WTC11 (cell line): ENCODE measurements around the gene CENPB. TPM values are rescaled to one million over a fixed set of nuclear protein-coding genes. Genes with fewer than 3 reads are reported as not detected.
A peak's percentile ranks its signal among the peaks of the same experiment; 100 is the strongest.

Experiments used
- ATAC-seq: fragments of 200-7000 bp; cut with Tn5 transposase; 2 replicates; pipeline ENCODE4 v1.10.0; 2021; ENCODE audit warnings: mild to moderate bottlenecking, moderate library complexity
- CTCF ChIA-PET: fragments of 300-600 bp; sonication (Branson Sonifier 250); formaldehyde crosslinking; loops from one replicate; lab custom pipeline; 2021; ENCODE audit warnings: antibody characterized with exemption; lab: Charles Lee
- POLR2A ChIA-PET: fragments of 350-600 bp; sonication (Branson Sonifier 250); formaldehyde crosslinking; loops from one replicate; lab custom pipeline; 2021; ENCODE audit warnings: antibody characterized with exemption; lab: Charles Lee
- DNase-seq: peaks from one replicate; pipeline ENCODE4 v3.0.0; 2021; ENCODE audit warnings: low spot score
- H3K27ac Mint-ChIP-seq: 2 replicates; pipeline ENCODE4 v1.8.0; 2021; ENCODE audit warnings: mixed read lengths
- H3K27me3 Mint-ChIP-seq: 2 replicates; pipeline ENCODE4 v1.8.0; 2021; ENCODE audit warnings: low read depth, mild to moderate bottlenecking, moderate library complexity, mixed read lengths
- H3K36me3 Mint-ChIP-seq: 2 replicates; pipeline ENCODE4 v1.8.0; 2021; ENCODE audit warnings: mixed read lengths
- H3K4me1 Mint-ChIP-seq: 2 replicates; pipeline ENCODE4 v1.8.0; 2022; ENCODE audit warnings: mixed read lengths
- H3K4me3 Mint-ChIP-seq: 2 replicates; pipeline ENCODE4 v1.8.0; 2021; ENCODE audit warnings: mild to moderate bottlenecking, moderate library complexity, mixed read lengths
- H3K9me3 Mint-ChIP-seq: 2 replicates; pipeline ENCODE4 v1.8.0; 2021; ENCODE audit warnings: mixed read lengths
- AFF4 ChIP-seq: sonication (generic); formaldehyde crosslinking; IDR thresholded peaks from 2 replicates; pipeline ENCODE4 v1.8.1; 2023; ENCODE audit warnings: mild to moderate bottlenecking, missing genetic modification reagents, borderline replicate concordance
- ATF2 ChIP-seq: sonication (generic); formaldehyde crosslinking; IDR thresholded peaks from 2 replicates; pipeline ENCODE4 v1.8.1; 2022; ENCODE audit warnings: low read depth, missing genetic modification reagents, borderline replicate concordance
- E2F5 ChIP-seq: sonication (generic); formaldehyde crosslinking; IDR thresholded peaks from 2 replicates; pipeline ENCODE4 v1.8.1; 2022; ENCODE audit warnings: mild to moderate bottlenecking, moderate library complexity, missing genetic modification reagents
- FOXP1 ChIP-seq: sonication (generic); formaldehyde crosslinking; IDR thresholded peaks from 2 replicates; pipeline ENCODE4 v1.8.0; 2022; ENCODE audit warnings: missing genetic modification reagents, mild to moderate bottlenecking, moderate library complexity, borderline replicate concordance
- GTF2I ChIP-seq: fragments of 250-450 bp; sonication (Bioruptor Pico); conservative IDR thresholded peaks from 2 replicates; pipeline ENCODE4 v1.4.0; 2021; ENCODE audit warnings: mild to moderate bottlenecking
- HMGXB4 ChIP-seq: sonication (generic); formaldehyde crosslinking; IDR thresholded peaks from 2 replicates; pipeline ENCODE4 v1.8.1; 2023; ENCODE audit warnings: mild to moderate bottlenecking, moderate library complexity, missing genetic modification reagents
- IRF2 ChIP-seq: sonication (generic); formaldehyde crosslinking; IDR thresholded peaks from 2 replicates; pipeline ENCODE4 v1.8.0; 2022; ENCODE audit warnings: low read depth, missing genetic modification reagents, borderline replicate concordance
- MXD4 ChIP-seq: fragments of 250-450 bp; sonication (Bioruptor Pico); IDR thresholded peaks from 2 replicates; pipeline ENCODE4 v1.8.0; 2021; ENCODE audit warnings: mild to moderate bottlenecking, moderate library complexity, borderline replicate concordance
- NR1H2 ChIP-seq: sonication (generic); formaldehyde crosslinking; IDR thresholded peaks from 2 replicates; pipeline ENCODE4 v1.9.0; 2021; ENCODE audit warnings: mild to moderate bottlenecking, moderate library complexity, missing genetic modification reagents
- PREB ChIP-seq: sonication (generic); formaldehyde crosslinking; IDR thresholded peaks from 2 replicates; pipeline ENCODE4 v1.8.1; 2022; ENCODE audit warnings: mild to moderate bottlenecking, missing genetic modification reagents, moderate library complexity, borderline replicate concordance
- RORB ChIP-seq: fragments of 250-450 bp; sonication (Bioruptor Pico); IDR thresholded peaks from 2 replicates; pipeline ENCODE4 v1.9.0; 2021; ENCODE audit warnings: mild to moderate bottlenecking
- SMAD4 ChIP-seq: sonication (generic); formaldehyde crosslinking; IDR thresholded peaks from 2 replicates; pipeline ENCODE4 v1.8.0; 2022; ENCODE audit warnings: mild to moderate bottlenecking, missing genetic modification reagents
- SOX15 ChIP-seq: fragments of 250-450 bp; sonication (Bioruptor Pico); IDR thresholded peaks from 2 replicates; pipeline ENCODE4 v1.9.0; 2021; ENCODE audit warnings: mild to moderate bottlenecking
- STAT6 ChIP-seq: sonication (generic); formaldehyde crosslinking; conservative IDR thresholded peaks from 2 replicates; pipeline ENCODE4 v1.8.1; 2023; ENCODE audit warnings: mild to moderate bottlenecking, low read depth, missing genetic modification reagents, moderate library complexity
- TP53 ChIP-seq: sonication (generic); formaldehyde crosslinking; IDR thresholded peaks from 2 replicates; pipeline ENCODE4 v1.8.1; 2023; ENCODE audit warnings: mild to moderate bottlenecking, missing genetic modification reagents
- USF2 ChIP-seq: sonication (generic); formaldehyde crosslinking; IDR thresholded peaks from 2 replicates; pipeline ENCODE4 v1.8.1; 2023; ENCODE audit warnings: mild to moderate bottlenecking, missing genetic modification reagents, moderate library complexity
- ZNF138 ChIP-seq: sonication (generic); formaldehyde crosslinking; conservative IDR thresholded peaks from 2 replicates; pipeline ENCODE4 v1.8.1; 2022; ENCODE audit warnings: mild to moderate bottlenecking, moderate library complexity, missing genetic modification reagents
- ZNF219 ChIP-seq: sonication (generic); formaldehyde crosslinking; IDR thresholded peaks from 2 replicates; pipeline ENCODE4 v1.8.0; 2023; ENCODE audit warnings: missing genetic modification reagents, mild to moderate bottlenecking, borderline replicate concordance
- ZNF416 ChIP-seq: fragments of 250-450 bp; sonication (Bioruptor Pico); IDR thresholded peaks from 2 replicates; pipeline ENCODE4 v1.9.0; 2021; ENCODE audit warnings: mild to moderate bottlenecking, inconsistent platforms
- ZNF671 ChIP-seq: fragments of 250-450 bp; sonication (Bioruptor Pico); IDR thresholded peaks from 2 replicates; pipeline ENCODE4 v1.8.0; 2021; ENCODE audit warnings: mild to moderate bottlenecking
- total RNA-seq: library from RNA; stranded (reverse); gene quantifications from 3 replicates; pipeline ENCODE4 v1.2.3, GENCODE V29; 2021

CENPB gene
- total RNA-seq, 1 experiment from 2014 or later, result 58.7 TPM

GRCh38 chr20:3802524-3803239 lies 16.1 kb upstream of the CENPB start:
- peaks cover 49% of the 10 kb centered on the region for H3K36me3 Mint-ChIP-seq
- H3K27ac Mint-ChIP-seq, result peak overlapping the region; percentile 20; the same call in 1 of the 2 replicates
- H3K9me3 Mint-ChIP-seq, result no peaks in the 10 kb centered on the region
- DNase-seq, result no peak
- TF ChIP-seq ZNF416 (CRISPR knock-in tag) (no peak), ATF2 (CRISPR knock-in tag) (no peak), E2F5 (CRISPR knock-in tag) (no peak), PREB (CRISPR knock-in tag) (no peak), SOX15 (CRISPR knock-in tag) (no peak), NR1H2 (CRISPR knock-in tag) (no peak), MXD4 (CRISPR knock-in tag) (no peak), ZNF219 (CRISPR knock-in tag) (no peak)
- TF ChIP-seq, all 79 proteins: peak for 0
- H3K4me3 Mint-ChIP-seq, result no peak overlapping the region
- peaks cover 49% of the 10 kb centered on the region for H3K4me1 Mint-ChIP-seq
- POLR2A ChIA-PET, result no interaction called here
- no peaks in the 10 kb centered on the region for H3K27me3 Mint-ChIP-seq
- CTCF ChIA-PET, result interaction anchor here (0.8 kb wide), 1 partner anchor 16 kb away, joined by 3 read pairs; no protein-coding TSS in a partner anchor
- no peak for ATAC-seq

GRCh38 chr20:3801846-3802245 lies 15.3 kb upstream of the CENPB start:
- Mint-ChIP-seq H3K4me1 (peaks cover 49% of the 10 kb centered on the region), H3K36me3 (peaks cover 49% of the 10 kb centered on the region), H3K9me3 (no peaks in the 10 kb centered on the region), H3K27me3 (no peaks in the 10 kb centered on the region), H3K4me3 (no peak overlapping the region), H3K27ac (no peak overlapping the region)
- DNase-seq (no peak), ATAC-seq (no peak)
- ChIA-PET CTCF (interaction anchor here (3.9 kb wide), 1 partner anchor 18 kb away, joined by 79 read pairs; the partner anchor contains the start of gene AP5S1), POLR2A (no interaction called here)
- TF ChIP-seq ZNF416 (CRISPR knock-in tag), result no peak
- no peak for TF ChIP-seq USF2 (CRISPR knock-in tag)
- TF ChIP-seq HMGXB4 (CRISPR knock-in tag), result no peak
- TF ChIP-seq AFF4 (CRISPR knock-in tag), result no peak
- no peak for TF ChIP-seq STAT6 (CRISPR knock-in tag)
- no peak for TF ChIP-seq ZNF138 (CRISPR knock-in tag)
- no peak for TF ChIP-seq IRF2 (CRISPR knock-in tag)
- TF ChIP-seq RORB (CRISPR knock-in tag), result no peak
- no peak for TF ChIP-seq GTF2I
- no peak for TF ChIP-seq ZNF671
- TF ChIP-seq FOXP1, result no peak
- TF ChIP-seq SMAD4 (CRISPR knock-in tag), result no peak
- no peak for TF ChIP-seq TP53 (CRISPR knock-in tag)
